ENCODE results near the gene KBTBD7.

KBTBD7 gene, protein sequence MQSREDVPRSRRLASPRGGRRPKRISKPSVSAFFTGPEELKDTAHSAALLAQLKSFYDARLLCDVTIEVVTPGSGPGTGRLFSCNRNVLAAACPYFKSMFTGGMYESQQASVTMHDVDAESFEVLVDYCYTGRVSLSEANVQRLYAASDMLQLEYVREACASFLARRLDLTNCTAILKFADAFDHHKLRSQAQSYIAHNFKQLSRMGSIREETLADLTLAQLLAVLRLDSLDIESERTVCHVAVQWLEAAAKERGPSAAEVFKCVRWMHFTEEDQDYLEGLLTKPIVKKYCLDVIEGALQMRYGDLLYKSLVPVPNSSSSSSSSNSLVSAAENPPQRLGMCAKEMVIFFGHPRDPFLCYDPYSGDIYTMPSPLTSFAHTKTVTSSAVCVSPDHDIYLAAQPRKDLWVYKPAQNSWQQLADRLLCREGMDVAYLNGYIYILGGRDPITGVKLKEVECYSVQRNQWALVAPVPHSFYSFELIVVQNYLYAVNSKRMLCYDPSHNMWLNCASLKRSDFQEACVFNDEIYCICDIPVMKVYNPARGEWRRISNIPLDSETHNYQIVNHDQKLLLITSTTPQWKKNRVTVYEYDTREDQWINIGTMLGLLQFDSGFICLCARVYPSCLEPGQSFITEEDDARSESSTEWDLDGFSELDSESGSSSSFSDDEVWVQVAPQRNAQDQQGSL

GRCh38 chr13:41193919-41194824 is at the start of gene KBTBD7:
TSS of gene KBTBD7 (minus strand) at chr13:41194569. CDS start at chr13:41194257, 312 bp downstream.
- peak; percentile 82 for DNase-seq

GRCh38 chr13:41241626-41242025 is 47.3 kb upstream of the KBTBD7 start:
- DNase-seq, result no peak

GRCh38 chr13:41236369-41236768 is 42.0 kb upstream of the KBTBD7 start:
- no peak for DNase-seq

GRCh38 chr13:41232578-41233480 is 38.5 kb upstream of the KBTBD7 start:
- DNase-seq, result no peak

DNA sequence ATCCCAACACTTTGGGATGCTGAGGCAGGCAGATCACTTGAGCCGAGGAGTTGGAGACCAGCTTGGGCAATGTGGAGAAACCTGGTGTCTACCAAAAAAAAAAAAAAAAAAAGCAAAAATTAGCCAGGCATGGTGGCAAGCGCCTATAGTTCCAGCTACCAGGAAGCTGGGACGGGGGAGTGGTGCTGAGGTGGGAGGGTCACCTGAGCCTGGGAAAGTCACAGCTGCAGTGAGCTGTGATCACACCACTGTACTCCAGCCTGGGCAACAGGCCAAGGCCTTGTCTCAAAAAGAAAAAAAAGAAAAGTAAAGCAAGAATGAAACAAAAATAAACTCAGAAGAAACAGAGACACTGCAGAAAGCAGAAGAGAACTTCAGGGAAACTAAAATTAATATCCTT is 37.4 kb upstream of the KBTBD7 start:
- peak; percentile 1 for DNase-seq

- no peak for DNase-seq
Measured at GRCh38 chr13:41231025-41231677, 36.8 kb upstream of the KBTBD7 start.

- DNase-seq, result no peak
Measured at GRCh38 chr13:41229356-41229755, 35.0 kb upstream of the KBTBD7 start.

DNA sequence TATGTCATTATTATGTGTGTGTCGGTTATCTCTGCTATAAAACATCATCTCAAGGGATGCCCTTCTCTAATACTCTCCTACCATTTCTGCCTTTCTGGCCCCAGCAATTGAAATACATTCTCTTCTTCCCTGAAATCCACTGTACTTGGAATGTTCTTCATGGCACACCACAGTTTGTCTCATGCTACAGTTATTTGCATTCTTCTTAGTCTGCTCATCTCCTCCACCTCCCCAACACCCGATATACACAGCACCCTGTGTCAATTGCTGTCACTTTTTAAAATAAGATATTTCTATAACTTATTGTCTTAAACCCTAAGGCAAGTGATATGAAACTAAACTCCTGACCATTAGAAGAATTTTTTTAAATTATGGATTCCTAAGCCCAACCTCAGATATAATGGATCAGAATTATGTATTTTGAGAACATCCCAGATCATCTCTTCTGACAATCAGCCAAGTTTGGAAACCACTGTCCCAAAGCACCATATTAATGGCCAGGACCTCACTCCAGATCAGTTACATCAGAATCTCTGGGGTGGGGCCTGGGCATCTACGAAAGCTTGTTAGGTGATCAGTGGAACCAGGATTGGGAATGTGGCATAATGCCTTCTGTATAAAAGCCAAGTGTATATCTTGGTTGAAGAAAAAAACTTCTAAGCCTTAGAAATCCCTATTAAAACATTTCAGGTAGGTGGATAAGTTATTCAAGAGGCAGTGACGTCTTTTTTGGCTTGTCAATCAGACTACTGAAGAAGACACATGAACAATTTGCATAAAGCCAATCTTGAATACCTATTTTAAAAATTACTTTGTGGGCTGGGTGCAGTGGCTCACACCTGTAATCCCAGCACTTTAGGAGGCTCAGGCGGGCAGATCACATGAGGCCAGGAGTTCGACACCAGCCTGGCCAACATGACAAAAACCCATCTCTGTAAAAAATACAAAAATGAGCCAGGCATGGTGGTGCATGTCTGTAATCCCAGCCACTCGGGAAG is 30.0 kb upstream of the KBTBD7 start:
- DNase-seq, result no peak

- DNase-seq, result peak; percentile 10
Measured at GRCh38 chr13:41222259-41222852, 28.0 kb upstream of the KBTBD7 start.

GRCh38 chr13:41220401-41220800 is 26.0 kb upstream of the KBTBD7 start:
- no peak for DNase-seq

DNA sequence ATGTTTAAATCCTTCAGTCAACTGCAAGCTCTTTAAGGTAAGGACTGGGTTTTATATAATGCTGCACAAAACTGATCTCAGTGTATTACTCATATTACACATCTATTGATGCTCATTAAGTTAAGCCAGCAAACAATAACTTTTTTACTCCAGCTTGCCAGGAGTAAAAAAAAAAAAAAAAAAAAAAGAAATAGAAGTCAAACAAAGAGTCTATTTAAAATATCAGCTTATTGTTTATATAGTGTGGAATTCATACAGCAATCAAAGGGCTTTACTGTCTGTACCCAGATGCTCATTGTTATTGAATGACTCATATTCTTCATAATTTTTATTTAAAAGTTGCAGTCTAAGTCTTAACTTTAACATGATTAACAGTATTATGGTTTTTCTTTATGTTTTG is 21.8 kb upstream of the KBTBD7 start:
- DNase-seq, result no peak

GRCh38 chr13:41213919-41214318 is 19.6 kb upstream of the KBTBD7 start:
- DNase-seq, result no peak

- no peak for DNase-seq
Measured at GRCh38 chr13:41213316-41213715, 18.9 kb upstream of the KBTBD7 start.

DNA sequence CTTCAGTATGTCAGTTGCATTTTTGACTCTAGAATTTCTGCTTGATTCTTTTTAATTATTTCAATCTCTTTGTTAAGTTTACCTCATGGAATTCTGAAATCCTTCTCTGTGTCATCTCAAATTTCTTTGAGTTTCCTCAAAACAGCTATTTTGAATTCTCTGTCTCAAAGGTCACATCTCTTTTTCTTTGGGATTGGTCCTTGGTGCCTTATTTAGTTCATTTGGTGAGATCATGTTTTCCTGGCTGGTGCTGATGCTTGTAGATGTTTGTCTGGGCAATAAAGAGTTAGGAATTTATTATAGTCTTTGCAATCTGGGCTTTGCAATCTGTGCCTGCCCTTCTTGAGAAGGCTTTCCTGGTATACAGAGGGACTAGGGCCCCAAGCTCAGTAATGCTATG is 18.5 kb upstream of the KBTBD7 start:
- no peak for DNase-seq

DNA sequence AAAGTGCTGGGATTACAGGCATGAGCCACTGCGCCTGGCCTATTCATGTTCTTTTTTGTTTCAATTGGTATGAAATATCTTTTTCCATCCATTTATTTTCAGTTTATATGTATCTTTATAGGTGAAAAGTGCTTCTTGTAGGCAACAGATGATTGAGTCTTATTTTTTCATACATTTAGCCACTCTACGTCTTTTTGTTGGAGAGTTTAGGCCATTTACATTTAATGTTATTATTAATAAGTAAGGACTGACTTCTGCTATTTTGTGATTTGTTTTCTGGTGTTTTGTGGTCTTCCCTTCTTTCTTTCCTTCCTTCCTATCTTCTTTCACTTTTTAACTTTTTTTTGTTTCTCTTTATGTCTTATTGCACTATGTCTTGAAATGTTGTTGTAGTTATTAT is 16.7 kb upstream of the KBTBD7 start:
- DNase-seq, result no peak

- no peak for DNase-seq
Measured at GRCh38 chr13:41206467-41206866, 12.1 kb upstream of the KBTBD7 start.

DNA sequence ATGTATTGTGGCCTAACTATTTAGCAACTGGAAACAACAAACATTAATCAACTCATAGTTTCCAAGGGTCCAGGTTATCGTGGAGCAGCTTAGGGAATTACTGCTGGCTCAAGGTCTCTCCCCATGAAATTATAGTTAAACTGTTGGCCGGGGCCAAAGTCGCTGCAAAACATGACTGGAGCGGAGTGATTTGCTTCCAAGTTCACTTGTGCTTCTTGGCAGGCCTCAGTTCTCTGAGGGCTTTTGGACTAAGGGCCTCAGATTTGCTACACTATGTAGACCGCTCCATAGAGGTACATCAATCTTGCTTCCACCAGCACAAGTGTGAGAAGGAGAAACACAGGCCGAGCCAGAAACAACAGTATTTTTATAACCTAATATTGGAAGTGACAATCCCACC is 9.4 kb upstream of the KBTBD7 start:
- DNase-seq, result no peak

DNA sequence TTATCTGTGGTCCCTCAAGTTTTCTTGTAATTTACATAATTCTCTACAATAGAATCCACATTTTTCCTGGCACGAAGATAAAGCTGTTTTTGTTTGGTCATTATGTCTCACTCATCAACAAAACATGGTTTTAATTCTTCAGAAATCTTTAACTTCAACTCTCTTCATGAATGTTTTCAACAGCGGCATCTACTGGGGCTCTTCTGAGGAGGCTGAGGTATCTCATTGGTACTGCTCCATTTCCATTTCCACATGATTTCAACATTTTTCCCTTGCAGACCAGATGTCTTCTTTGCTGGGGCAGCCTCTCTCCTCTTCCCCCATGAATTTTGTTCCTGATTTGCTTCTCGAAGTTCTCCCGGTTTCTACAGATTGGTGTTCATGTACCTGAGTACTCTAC is 5.8 kb upstream of the KBTBD7 start:
- no peak for DNase-seq

DNA sequence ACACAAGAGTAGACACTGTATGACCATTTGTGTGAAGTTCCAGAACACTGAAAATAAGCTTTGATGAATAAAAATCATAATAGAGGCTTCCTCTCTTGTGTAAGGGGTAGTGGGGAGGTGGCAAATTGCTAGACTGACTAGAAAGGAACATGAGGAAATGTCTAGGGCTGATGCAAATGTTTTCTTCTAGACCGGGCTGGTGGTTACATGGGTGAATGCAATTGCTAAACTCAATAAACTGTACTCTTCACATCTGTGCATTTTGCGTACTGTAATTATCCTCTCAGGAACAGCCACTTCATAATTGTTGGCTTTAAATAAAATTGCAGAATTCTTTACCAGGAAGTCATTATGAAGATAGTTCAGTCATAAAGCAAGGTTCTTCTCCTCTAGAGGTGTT is 5.2 kb upstream of the KBTBD7 start:
- DNase-seq, result no peak

DNA sequence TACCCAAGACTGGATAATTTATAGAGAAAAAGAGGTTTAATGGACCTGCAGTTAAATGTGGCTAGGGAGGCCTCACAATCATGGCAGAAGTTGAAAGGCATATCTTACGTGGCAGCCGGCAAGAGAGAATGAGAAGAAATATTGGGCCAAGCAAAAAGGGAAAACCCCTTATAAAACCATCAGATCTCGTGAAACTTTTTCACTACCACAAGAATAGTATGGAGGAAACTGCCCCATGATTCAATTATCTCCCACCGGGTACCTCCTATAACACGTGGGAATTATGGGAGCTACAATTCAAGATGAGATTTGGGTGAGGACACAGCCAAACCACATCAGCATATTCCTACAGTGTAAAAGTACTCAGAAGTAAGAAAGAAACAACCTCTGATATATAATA is 4.7 kb upstream of the KBTBD7 start:
- no peak for DNase-seq

Measured in NCI-H1092 (cell line).